ENCODE data around the gene SCG5.

DNA sequence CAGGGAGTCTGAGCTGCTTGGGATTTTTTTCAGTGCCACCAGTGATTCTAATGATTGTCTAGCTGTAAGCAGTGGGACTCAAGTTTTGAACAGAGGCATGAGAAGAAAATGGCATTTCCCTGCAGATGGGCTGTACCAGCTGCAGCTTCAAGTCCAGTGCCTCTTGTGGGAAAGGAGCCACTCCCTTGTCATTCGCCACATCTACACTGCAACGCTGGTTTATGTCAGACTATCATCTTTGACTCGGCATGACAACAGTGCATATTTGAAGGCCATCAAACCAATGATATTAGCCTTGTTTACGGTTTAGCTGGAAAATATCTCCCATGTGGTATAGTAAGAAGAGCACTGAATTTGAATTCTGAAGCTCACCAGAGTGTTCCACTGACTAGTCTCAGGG lies 22.2 kb downstream of the SCG5 start:
- TF ChIP-seq POLR2A (IDR thresholded peaks at IDR 0.05): no peak
- TF ChIP-seq, protein P1, sequence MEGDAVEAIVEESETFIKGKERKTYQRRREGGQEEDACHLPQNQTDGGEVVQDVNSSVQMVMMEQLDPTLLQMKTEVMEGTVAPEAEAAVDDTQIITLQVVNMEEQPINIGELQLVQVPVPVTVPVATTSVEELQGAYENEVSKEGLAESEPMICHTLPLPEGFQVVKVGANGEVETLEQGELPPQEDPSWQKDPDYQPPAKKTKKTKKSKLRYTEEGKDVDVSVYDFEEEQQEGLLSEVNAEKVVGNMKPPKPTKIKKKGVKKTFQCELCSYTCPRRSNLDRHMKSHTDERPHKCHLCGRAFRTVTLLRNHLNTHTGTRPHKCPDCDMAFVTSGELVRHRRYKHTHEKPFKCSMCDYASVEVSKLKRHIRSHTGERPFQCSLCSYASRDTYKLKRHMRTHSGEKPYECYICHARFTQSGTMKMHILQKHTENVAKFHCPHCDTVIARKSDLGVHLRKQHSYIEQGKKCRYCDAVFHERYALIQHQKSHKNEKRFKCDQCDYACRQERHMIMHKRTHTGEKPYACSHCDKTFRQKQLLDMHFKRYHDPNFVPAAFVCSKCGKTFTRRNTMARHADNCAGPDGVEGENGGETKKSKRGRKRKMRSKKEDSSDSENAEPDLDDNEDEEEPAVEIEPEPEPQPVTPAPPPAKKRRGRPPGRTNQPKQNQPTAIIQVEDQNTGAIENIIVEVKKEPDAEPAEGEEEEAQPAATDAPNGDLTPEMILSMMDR (IDR thresholded peaks at IDR 0.05): no peak

Measured in gastroesophageal sphincter (tissue), 3 donors.